GM06990 (cell line): ENCODE measurements around the gene TACR2.
A peak's percentile ranks its signal among the peaks of the same experiment; 100 is the strongest.
"Not testable (repeated sequence)": the region's sequence is repeated elsewhere in the genome, so short reads cannot be mapped to it uniquely, and the experiment has no call there.

Experiments
- DNase-seq: peaks from one replicate; pipeline ENCODE4 v3.0.0-alpha.2; 2011; ENCODE audit not compliant: insufficient read length; ENCODE audit errors: extremely low read depth
- H3K27me3 ChIP-seq: replicated peaks from 2 replicates; pipeline ENCODE4 v1.6.0; 2011; ENCODE audit warnings: low read length; ENCODE audit not compliant: control insufficient read depth, insufficient read depth
- H3K36me3 ChIP-seq: 2 replicates; pipeline ENCODE4 v1.5.1; 2011; ENCODE audit warnings: low read length; ENCODE audit not compliant: control insufficient read depth, insufficient read depth
- H3K4me3 ChIP-seq: replicated peaks from 2 replicates; pipeline ENCODE4 v1.5.1; 2011; ENCODE audit warnings: low read depth, mild to moderate bottlenecking, control low read depth, low read length
- TF ChIP-seq, protein P1 (sequence below): IDR thresholded peaks from 2 replicates; pipeline ENCODE4 v1.5.1; 2011; ENCODE audit warnings: low read length, control low read depth, mild to moderate bottlenecking, inconsistent platforms; ENCODE audit not compliant: insufficient read depth, poor library complexity, severe bottlenecking

The TACR2 gene

DNA sequence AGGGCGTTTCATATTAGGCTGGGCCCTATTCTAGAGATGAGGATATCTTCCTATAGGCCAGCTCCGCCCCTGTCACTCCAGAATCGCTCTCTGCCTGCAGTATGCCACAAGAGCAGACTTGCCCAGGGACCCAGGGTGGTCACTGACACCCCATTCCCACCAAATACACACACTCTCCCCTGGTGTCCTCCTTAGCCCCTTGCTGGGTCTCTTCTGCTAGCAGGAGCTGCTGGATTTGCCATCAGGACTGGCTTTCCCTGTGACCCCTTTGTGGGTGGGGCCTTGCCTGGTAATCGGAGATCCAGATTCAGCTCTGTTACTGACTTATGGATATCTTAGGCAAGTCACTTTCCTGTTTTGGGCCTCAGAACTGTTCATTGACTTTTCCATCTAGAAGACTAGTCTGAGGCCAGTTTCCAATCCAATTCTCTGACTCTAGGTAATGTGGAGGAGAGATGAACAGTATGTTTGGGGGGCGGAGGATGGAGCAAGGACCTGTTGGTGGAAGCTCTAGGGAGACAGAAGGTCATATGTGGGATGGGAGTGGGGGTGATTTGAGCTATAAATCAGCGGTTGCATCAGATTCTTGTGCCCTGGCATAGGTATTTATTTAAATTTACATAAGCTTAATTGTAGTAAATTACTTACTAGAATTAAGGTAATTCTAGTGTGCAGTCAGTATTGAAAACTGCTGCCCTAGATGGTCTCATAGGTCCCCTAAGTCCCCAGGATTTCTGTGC lies 36.1 kb upstream of the TACR2 start:
- TF ChIP-seq, protein P1, sequence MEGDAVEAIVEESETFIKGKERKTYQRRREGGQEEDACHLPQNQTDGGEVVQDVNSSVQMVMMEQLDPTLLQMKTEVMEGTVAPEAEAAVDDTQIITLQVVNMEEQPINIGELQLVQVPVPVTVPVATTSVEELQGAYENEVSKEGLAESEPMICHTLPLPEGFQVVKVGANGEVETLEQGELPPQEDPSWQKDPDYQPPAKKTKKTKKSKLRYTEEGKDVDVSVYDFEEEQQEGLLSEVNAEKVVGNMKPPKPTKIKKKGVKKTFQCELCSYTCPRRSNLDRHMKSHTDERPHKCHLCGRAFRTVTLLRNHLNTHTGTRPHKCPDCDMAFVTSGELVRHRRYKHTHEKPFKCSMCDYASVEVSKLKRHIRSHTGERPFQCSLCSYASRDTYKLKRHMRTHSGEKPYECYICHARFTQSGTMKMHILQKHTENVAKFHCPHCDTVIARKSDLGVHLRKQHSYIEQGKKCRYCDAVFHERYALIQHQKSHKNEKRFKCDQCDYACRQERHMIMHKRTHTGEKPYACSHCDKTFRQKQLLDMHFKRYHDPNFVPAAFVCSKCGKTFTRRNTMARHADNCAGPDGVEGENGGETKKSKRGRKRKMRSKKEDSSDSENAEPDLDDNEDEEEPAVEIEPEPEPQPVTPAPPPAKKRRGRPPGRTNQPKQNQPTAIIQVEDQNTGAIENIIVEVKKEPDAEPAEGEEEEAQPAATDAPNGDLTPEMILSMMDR, result no peak
- H3K4me3 ChIP-seq, result no peak overlapping the region
- no peak for DNase-seq
- no peaks in the 10 kb centered on the region for H3K27me3 ChIP-seq
- no peaks in the 10 kb centered on the region; the same call in 1 of the 2 replicates for H3K36me3 ChIP-seq

DNA sequence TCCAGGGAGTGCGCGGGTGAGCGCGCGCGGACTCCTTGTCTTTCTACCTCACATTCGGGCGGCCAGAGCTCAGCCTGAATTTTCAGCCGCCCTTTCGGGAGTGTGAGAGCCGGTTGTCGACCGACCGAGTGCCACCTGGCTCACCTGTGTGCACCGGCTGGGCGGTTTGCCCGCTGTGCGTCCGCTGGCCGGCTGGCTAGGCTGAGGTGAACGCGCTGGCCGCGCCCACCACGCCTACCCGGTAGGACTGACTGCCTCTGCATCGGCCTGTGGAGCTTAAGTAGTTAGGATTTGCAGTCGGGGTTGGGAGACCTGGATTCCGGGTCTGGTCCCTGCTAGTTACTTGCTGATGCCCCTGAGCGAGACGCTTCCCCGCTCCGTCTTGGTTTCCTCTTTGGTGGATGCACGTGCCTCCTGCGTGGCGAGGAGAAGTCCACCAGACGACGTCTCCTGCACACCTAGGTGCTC lies 35.1 kb upstream of the TACR2 start:
- DNase-seq, result no peak
- H3K4me3 ChIP-seq, result peak overlapping the region; percentile 70
- TF ChIP-seq, protein P1, result no peak
- H3K36me3 ChIP-seq, result no peaks in the 10 kb centered on the region
- H3K27me3 ChIP-seq, result no peaks in the 10 kb centered on the region

DNA sequence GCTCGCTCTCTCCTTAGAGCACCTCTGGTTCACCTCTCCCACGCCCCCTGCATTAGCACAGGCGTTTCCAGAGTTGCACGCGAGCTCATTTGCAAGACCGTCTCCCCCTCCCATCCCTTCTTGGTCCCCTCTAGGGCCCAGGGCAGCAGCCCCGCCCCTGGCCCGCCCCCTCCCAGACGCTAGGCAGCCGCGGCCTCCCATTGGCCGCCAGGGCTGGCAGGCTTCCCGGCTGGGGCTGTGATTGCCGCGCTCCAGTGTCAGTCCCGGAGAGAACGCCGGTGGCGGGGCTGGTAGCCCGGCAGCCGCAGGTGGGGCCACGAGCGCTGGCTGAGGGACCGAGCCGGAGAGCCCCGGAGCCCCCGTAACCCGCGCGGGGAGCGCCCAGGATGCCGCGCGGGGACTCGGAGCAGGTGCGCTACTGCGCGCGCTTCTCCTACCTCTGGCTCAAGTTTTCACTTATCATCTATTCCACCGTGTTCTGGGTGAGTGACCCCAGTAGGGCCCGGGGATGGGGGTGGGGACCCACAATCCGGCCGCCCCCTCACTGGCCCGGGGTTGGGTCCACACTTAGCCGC lies 34.6 kb upstream of the TACR2 start, which contains the start of gene TSPAN15:
Gene TSPAN15 (plus strand): TSS at position 257 of the 575 bp plus-strand sequence. CDS start 130 bp downstream, at position 387.
- TF ChIP-seq, protein P1, result no peak
- H3K4me3 ChIP-seq, result peak within 1 kb of the TSS; percentile 70
- no peaks in the 10 kb centered on the region for H3K27me3 ChIP-seq
- no peaks in the 10 kb centered on the region for H3K36me3 ChIP-seq
- DNase-seq, result peak; percentile 83

DNA sequence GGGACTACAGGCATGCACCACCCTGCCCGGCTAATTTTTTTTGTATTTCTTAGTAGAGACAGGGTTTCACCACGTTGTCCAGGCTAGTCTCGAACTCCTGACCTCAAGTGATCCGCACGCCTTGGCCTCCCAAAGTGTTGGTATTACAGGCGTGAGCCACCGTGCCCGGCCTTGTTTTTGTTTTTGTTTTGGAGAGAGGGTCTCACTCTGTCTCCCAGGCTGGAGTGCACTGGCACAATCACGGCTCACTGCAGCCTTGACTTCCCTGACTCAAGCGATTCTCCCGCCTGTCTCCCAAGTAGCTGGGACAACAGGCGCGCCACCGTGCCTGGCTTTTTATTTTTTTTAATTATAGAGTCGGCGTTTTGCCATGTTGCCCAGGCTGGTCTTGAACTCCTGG lies 33.7 kb upstream of the TACR2 start:
- H3K27me3 ChIP-seq, H3K4me3 ChIP-seq, DNase-seq, H3K36me3 ChIP-seq: not testable (repeated sequence)

DNA sequence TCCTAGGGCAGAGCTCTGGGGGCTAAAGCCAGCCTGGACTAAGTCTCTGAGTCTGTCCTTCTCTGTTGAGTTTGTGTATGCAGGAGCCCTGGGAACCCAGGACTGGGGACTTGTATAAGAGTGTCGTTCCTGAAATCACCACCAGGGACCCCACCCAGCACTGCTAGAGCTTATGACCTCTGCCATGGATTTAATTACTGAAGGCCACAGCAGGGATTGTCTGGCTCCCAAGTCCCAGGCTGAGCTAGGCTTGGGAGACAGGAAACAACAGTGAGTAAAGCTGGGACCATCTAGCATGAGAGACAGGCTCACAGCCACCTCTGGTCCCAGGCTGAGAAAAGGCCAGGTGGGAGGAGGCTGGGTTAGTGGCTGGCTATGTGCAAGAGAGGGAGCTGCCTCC lies 33.1 kb upstream of the TACR2 start:
- H3K4me3 ChIP-seq, result no peak overlapping the region
- H3K27me3 ChIP-seq, result no peaks in the 10 kb centered on the region
- no peaks in the 10 kb centered on the region for H3K36me3 ChIP-seq
- DNase-seq, result peak; percentile 26
- TF ChIP-seq, protein P1, result peak; percentile 54

DNA sequence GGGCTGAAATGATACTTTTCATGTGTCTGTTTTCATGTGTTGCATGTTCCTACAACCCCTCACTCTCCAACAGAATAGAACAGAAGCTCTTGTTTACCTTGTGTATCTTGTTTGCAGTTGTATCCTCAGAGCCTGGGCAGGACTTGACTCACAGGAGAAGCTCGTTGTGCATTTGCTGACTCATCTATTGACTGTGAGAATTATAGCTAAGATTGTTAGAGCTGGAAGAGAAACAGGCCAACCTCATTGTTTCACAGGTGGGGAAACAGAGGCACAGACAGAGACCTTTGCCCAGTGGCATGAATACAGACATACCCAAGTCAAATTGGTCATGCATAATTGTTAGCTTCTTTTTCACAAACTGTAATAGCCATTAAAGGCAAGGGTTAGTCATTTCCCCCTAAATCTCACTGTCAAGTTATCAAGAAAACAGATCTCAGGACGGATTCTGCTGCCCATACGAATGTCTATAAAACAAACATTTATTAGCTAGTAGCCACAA lies 30.0 kb upstream of the TACR2 start:
- H3K27me3 ChIP-seq, result no peaks in the 10 kb centered on the region; the same call in 1 of the 2 replicates
- DNase-seq, result no peak
- no peaks in the 10 kb centered on the region for H3K36me3 ChIP-seq
- no peak overlapping the region for H3K4me3 ChIP-seq
- TF ChIP-seq, protein P1, result no peak
